GM08714 (cell line): ENCODE measurements around the gene LINGO1.

Experiments
- H3K4me3 ChIP-seq: fragments of 200-500 bp; sonication (Bioruptor generic); 2 replicates; pipeline ENCODE4 v1.5.1; 2014; ENCODE audit warnings: mild to moderate bottlenecking, low read length, inconsistent platforms
- ZNF274 ChIP-seq: IDR thresholded peaks from 2 replicates; pipeline ENCODE4 v1.6.1; 2012; ENCODE audit warnings: mild to moderate bottlenecking, low read depth, low read length

The LINGO1 gene

GRCh38 chr15:77591968-77592613, 40.6 kb downstream of the LINGO1 start:
- H3K4me3 ChIP-seq = no peak overlapping the region
- no peak for TF ChIP-seq ZNF274

- no peak overlapping the region for H3K4me3 ChIP-seq
- TF ChIP-seq ZNF274 = no peak
These were observed 42.9 kb downstream of the LINGO1 start for GRCh38 chr15:77589839-77590238.

DNA sequence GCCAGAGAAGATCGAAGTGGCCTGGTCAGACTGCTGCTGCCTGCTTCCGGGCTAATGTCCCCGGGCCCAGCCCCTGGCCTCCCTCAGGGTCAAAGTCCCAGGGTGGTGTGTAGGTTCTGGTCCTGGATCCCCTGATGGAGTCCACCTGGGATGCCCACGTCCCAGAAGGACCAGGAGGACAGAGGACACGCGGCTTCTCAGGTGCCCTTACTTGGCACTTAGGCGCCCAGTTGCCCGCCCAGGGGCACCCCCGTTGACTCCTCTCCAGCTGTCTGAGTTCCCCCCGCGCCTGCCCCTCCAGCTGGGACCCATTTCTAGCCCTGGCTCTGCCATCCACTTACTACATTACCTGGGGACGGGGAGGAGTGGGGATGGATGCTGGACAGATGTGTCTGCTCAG, 44.6 kb downstream of the LINGO1 start:
- no peak overlapping the region for H3K4me3 ChIP-seq
- TF ChIP-seq ZNF274 = no peak

- TF ChIP-seq ZNF274 = no peak
- H3K4me3 ChIP-seq = no peak overlapping the region
These were observed 48.0 kb downstream of the LINGO1 start for GRCh38 chr15:77584691-77585090.

GRCh38 chr15:77584201-77584600, 48.5 kb downstream of the LINGO1 start:
- H3K4me3 ChIP-seq = no peak overlapping the region
- TF ChIP-seq ZNF274 = no peak

DNA sequence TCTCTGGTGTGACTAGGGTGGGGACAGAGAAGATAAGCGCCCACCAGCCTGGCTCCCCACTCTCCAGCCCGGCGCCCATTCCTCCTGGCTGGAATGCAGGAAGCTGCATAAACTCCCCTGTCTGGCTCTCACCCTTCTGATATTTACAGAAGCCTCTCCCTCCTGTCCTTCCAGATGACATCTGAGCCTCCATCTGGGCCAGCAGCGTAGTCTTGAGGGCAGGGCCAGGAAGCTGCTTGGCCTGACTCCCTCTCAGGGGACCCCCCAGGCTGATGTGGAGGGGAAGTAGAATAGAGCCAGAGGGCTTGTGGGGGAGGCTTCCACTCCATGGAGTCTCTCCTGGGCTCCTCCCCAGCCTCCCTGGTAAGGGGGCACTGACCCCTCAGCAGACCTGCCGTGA, 49.9 kb downstream of the LINGO1 start:
- TF ChIP-seq ZNF274 = no peak
- H3K4me3 ChIP-seq = no peak overlapping the region

GRCh38 chr15:77581896-77582569, 50.7 kb downstream of the LINGO1 start:
- no peak for TF ChIP-seq ZNF274
- H3K4me3 ChIP-seq = no peak overlapping the region

- no peak for TF ChIP-seq ZNF274
These were observed 51.6 kb downstream of the LINGO1 start for GRCh38 chr15:77580996-77581682.

GRCh38 chr15:77579498-77580188, 53.1 kb downstream of the LINGO1 start:
- no peak for TF ChIP-seq ZNF274
- H3K4me3 ChIP-seq = no peak overlapping the region

More at GRCh38 chr15:77580996-77581682, 51.6 kb downstream of the LINGO1 start:
- H3K4me3 ChIP-seq = no peak overlapping the region

GRCh38 chr15:77578641-77579372, 53.9 kb downstream of the LINGO1 start:
- TF ChIP-seq ZNF274 = no peak
- no peak overlapping the region for H3K4me3 ChIP-seq

GRCh38 chr15:77577366-77577950, 55.3 kb downstream of the LINGO1 start:
- no peak overlapping the region for H3K4me3 ChIP-seq
- TF ChIP-seq ZNF274 = no peak

- TF ChIP-seq ZNF274 = no peak
- H3K4me3 ChIP-seq = no peak overlapping the region
These were observed 56.2 kb downstream of the LINGO1 start for GRCh38 chr15:77576538-77576937.

DNA sequence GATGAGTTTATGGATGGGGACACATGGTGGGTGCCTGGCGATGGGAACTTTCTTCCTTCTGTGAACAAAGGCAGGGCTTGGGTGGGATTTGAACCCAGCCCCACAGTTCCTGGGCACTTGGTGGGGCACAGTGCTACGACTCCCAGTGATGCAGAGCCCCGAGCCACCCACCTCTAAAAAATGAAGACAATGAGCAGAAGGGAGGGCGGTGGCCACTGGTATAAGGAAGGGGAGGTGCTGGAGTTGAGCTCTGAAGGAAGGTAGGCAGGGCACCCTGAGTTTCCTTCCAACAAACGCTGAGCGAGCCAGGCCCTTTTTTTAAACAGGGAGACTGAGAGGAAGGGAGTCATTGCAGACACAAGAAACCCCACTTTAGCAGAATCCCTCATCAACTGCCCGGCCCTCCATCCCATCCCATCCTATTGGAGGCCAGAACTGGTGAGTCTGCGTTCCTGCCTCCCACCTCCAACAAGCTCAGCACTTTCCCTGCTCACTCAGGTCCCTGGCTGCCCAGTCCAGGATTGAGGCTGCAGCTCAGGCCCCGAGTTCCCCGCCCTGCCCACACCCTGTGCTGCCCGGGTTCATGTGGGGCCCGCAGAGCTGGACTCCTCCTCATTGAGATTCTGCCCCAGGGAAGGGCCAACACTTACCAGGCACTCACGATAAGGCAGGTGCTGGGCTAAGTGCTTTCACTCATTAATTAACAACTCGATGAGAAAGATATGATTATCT, 57.3 kb downstream of the LINGO1 start:
- TF ChIP-seq ZNF274 = no peak
- H3K4me3 ChIP-seq = no peak overlapping the region
